Activated CD4-positive, alpha-beta T cell treated with anti-CD3 and anti-CD28 coated beads, Interleukin-2, Interleukin-4, amounts not matched to agents 100 ng/mL and 50 ng/mL, durations not matched to agents 16 hours and 8 hours (primary cell): ENCODE measurements around the gene ADAMTS6.
A peak's percentile ranks its signal among the peaks of the same experiment; 100 is the strongest.

Source experiments
- DNase-seq: peaks from one replicate; pipeline ENCODE4 v3.0.0-alpha.2; 2020; ENCODE audit warnings: low spot score

Gene ADAMTS6

DNA sequence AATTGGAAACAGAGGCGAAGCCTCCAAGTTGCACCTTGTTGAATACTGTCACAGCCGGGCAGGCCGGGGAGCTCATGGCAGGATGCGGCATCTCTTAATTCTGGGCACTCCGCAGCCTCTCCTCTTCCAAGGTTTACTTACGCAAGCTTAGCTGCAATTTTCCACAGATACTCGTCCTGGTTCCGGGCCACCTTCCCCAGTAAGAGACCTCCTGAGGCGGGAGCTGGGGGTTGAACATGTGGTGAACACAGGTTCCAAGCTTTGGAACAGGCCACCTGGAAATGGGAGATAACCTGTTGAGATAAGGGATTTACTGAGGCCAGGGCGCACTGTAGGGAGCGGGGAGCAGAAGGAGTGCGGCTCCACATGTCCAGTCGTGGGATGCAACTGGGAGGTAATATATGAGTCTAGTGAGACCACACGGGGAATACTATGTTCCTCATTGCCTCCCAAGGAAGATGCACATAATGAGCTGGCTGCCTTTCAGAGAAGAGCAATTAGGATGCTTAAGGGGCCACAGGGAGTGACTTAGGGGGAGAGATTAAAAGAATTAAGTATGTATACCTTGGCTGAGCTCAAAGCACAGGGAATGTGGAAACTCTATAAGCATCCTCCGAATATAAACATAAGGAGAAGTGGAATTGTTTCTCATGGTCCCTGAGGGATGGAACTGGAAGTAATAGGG lies 377.8 kb downstream of the ADAMTS6 start:
- DNase-seq, result no peak

DNA sequence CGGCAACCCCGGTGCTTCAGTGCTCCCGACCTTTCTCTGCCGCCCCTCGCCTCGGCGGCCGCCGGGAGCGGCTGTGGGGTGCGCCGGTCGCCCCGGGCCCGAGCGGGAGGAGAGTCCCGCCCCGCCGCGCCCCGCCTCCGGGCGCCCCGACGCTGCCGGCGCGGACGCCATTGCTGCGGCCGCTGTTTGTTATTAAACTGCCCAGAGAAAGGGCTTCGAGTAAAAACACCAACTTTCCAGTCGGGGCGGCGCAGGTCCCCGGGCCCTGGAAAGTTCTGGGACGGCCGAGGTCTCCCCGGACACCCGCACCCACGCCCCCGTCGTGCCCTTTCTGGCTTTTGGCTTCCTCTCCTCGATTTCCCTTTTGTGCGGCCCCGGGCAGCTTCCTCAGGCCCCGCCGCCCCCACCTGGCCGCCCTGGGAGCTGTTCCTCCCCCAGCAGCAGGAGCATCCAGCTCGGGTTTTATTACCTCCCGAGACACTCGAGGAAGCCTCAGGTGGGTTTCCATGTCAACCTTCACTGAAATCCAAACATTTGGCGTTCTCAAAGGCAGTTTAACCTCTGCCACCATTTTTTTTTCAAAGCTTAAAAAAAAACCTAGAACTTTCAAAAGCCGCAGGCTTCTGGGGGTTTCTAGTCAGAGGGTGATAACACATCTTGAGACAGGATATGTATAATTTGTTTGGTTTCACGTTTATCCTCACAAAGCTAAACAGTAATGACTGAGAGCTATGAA lies 378.6 kb downstream of the ADAMTS6 start:
- peak; percentile 33 for DNase-seq

DNA sequence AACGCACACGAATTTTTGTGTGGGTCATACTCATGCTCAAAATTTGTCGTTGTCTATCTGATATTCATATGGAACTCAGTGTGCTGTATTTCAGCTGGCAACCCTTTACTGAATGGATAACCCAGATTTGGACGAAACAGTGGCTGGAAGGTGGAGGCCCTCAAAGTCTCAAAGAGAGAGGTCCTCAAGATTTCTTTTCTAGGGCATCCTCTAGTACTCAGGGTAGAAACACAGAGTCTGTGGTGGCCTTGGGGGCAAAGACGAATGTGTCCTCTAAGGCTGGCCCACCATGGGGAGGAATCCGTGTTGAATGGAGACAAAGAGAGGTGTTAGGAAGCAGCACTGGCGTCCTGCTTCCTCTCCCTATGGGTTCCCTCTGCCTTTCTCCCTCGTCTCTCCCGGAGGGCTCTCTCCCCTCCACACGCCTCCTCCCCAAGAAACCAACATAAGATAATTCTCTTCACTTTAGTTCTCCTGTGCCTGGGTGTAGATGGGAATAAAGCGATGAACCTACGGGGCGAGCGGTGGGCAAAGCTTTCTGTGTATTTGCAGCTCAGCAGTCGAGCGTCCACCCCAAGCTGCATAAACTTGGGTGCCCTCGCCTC lies 379.2 kb downstream of the ADAMTS6 start:
- DNase-seq, result no peak

DNA sequence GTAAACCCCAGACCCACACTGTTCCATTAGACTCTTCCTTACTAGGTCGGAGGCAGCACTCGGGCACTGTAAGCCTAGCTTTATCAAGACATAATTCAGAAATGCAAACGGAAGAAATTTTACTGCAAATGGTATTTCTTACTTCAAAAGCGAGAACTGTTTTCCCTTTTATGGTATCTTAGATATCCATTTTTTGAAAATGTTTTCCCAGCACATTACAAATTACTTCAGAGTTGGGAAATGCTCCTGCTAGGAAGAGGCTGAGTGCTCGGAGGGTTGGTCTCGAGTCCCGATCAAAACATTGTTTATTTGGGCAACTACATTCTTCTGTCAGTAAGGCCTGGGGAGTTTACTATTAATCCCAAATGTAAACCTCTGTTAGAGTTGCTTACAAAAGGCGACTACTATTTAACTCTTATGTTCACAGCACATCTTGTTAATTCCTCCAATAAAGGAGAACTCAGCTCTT lies 380.1 kb downstream of the ADAMTS6 start:
- DNase-seq, result no peak

DNA sequence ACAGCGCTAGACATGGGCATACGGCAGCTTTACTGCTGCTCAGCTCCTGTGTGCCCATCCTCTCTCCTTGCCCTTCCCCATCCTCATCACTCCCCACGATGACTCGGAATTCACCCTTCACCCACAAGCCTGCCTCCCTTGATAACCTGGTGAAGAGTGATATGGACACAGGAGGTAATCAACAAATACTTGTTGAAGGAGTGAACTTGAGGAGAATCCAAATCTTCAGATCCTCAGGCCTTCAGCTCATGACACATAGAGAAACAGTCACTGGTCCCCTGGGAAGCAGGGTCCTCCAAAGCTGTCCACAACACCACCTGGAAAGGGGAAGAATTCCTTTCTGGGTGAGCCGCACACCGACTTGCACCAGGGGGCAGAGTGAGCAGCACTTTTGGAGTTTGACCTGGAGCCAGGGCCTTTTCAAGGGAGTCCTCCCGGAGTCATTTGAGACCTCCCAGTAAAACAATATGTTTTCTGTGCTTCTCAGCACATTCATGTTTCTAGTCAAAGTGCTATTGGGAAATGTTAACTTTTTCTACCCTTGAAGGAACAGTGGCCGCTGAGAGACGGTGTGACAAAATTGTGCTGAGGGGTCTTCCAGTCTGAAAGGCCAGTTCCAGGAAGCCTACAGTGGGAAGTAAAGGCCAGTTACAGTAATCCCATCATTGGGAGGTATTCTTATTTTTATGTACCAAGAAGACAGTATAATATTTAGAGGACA lies 380.6 kb downstream of the ADAMTS6 start:
- peak; percentile 22 for DNase-seq
